22Rv1 (cell line): ENCODE data around the gene AUTS2.

Experiments
- CTCF ChIP-seq: fragments of 450-650 bp; IDR thresholded peaks from 2 replicates; pipeline ENCODE4 v1.5.1; 2017; ENCODE audit warnings: mild to moderate bottlenecking
- ZFX ChIP-seq: fragments of 450-650 bp; IDR thresholded peaks from 2 replicates; pipeline ENCODE4 v1.6.1; 2017; ENCODE audit warnings: antibody characterized with exemption, borderline replicate concordance

- TF ChIP-seq CTCF (no peak), ZFX (no peak)
Observed at GRCh38 chr7:69632280-69632679, 34.0 kb downstream of the AUTS2 start.
